Dedifferentiated amniotic fluid mesenchymal stem cell (primary cell): Measurements from ENCODE around the gene CCDC124.

Experiments
- DNase-seq: peaks from one replicate; pipeline ENCODE4 v3.0.0-alpha.2; 2016; ENCODE audit errors: extremely low spot score

CCDC124 gene

GRCh38 chr19:17936379-17936778, 3.6 kb downstream of the CCDC124 start:
- DNase-seq: no peak

DNA sequence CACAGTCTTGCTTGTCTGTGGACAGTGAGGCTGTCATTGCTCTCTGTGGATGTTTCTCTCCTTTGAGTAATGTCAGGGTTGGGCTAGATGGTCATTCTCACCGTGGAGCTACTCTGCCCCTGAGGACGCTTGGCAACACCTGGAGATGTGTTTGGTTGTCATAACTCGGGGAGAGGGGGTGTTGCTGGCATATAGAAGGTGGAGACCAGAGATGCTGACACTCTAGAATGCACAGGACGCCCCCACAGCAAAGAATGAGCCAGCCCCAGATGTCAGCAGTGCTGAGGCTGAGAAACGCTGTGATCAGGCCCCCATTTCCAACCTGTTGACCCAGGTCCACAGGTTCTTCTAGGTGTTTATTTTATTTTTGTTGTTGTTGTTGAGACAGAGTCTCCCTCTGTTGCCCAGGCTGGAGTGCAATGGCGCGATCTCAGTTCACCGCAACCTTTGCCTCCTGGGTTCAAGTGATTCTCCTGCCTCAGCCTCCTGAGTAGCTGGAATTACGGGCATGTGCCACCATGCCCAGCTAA, 4.6 kb downstream of the CCDC124 start:
- no peak for DNase-seq

GRCh38 chr19:17938092-17938845, 5.5 kb downstream of the CCDC124 start:
- peak; percentile 56 for DNase-seq

GRCh38 chr19:17942181-17942580, 9.4 kb downstream of the CCDC124 start:
- DNase-seq: no peak

DNA sequence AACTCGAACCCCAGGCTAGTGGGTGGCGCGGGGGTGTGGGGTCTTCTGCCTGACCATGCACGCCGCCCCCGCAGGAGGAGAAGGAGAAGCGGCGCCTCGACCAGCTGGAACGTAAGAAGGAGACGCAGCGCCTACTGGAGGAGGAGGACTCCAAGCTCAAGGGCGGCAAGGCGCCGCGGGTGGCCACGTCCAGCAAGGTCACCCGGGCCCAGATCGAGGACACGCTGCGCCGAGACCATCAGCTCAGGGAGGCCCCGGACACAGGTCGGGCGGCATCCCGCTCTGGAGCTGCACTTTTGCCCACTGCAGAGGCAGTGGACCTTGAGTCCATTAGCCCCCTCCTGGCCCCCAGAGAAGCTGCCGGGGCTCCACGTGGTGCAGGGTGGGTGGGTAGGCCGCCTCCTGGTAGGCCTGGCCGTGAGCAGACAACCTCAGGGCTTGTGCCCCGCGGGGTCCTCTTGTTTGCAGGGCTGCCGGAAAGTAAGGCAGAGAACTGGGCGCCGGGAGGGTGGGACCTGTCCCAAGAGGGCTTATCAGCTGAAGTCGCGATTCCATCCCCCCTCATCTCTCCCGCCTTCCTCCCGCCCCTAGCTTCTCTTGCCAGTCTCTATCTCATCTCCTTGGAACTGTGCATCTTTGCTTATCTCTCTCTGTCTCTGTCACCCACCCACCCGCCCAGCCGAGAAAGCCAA, 9.9 kb downstream of the CCDC124 start:
- DNase-seq: no peak

DNA sequence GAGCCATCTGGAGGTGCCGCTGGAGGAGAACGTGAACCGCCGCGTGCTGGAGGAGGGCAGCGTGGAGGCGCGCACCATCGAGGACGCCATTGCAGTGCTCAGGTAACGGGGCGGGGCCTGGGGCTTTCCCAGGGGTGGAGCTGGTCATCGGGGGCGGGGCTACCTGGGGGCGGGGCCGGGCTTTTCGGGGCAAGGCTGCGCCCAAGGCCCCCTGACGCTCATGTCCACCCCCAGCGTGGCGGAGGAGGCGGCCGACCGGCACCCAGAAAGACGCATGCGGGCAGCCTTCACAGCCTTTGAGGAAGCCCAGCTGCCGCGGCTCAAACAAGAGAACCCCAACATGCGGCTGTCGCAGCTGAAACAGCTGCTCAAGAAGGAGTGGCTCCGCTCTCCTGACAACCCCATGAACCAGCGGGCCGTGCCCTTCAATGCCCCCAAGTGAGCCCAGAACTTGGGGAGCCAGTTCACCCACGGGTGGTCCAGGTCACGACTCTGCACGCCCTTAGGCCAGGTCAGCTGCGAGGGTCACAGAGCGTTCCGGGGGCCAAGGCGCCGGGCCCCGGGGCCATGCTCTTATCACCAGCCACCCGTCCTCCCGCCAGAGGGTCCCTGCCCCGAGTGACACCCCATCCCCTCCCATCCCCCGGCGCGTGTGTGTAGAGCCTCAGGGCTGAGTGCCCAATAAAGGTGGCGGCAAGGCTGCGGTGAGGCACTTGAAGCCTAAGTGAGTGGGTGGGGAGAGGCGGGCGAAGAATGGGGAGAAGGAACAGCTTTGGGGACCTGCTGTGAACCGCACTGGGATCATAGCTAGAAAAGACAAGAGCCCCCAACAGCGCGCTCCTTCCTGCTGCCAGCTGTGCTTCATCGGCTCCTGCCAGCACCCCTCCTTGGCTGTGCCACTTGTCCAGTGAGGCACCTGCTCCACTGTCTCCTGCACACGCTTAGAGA, 10.7 kb downstream of the CCDC124 start:
- no peak for DNase-seq

DNA sequence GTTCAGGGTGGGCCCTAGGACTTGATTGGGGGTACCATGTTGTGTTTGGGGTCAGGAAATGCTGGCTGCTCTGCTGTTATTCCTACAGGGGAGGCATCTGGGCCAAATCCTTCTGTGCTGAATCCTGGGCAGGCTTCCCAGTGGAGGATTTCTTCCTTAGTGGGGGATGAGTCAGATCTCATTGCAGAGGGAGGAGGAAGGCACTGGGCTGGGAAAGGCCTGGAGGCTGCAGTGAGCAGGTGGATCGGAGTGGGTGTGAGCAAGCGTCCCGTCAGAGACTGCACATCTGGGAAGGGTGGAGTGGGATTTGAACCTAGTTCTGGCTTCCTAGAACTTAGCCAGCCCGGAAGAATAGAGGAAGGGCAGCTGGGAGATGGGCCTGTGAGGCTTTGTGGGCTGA, 11.5 kb downstream of the CCDC124 start:
- peak; percentile 37 for DNase-seq

DNA sequence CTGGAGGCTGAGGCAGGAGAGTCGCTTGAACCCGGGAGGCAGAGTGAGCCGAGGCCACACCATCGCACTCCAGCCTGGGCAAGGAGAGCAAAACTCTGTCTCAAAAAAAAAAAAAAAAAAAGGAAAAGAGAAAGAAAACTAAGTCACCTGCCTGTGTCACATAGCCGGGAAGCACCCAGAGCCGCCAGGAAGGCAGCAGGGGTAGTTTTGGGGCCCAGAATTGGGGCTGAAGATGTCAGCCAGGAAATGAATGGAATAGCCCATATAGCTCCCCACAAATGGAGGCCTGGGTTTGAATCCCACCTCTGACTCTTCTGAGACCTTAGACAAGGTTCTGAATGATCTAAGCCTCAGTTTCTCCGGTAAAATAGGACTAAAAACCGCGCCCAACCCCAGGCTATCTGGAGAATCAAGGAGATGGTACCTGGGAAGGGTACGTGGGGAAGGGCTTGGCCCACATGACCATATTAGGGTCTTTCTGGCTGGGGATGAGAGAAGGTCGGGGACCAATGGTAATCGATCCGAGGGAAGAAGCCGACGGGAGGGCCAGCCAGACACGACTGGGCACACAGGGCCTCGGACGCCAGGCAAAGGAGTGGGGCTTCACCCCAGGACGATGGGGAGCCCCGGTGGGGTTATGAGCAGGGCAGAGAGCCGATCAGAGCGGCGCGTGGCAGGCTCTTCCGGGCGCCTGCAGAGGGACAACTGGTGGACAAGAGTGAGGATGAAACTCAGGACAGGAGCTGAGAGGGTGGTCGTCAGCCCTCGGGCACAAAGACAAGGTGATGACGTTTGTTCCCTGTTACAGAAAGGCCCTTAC, 14.4 kb downstream of the CCDC124 start:
- DNase-seq: no peak

DNA sequence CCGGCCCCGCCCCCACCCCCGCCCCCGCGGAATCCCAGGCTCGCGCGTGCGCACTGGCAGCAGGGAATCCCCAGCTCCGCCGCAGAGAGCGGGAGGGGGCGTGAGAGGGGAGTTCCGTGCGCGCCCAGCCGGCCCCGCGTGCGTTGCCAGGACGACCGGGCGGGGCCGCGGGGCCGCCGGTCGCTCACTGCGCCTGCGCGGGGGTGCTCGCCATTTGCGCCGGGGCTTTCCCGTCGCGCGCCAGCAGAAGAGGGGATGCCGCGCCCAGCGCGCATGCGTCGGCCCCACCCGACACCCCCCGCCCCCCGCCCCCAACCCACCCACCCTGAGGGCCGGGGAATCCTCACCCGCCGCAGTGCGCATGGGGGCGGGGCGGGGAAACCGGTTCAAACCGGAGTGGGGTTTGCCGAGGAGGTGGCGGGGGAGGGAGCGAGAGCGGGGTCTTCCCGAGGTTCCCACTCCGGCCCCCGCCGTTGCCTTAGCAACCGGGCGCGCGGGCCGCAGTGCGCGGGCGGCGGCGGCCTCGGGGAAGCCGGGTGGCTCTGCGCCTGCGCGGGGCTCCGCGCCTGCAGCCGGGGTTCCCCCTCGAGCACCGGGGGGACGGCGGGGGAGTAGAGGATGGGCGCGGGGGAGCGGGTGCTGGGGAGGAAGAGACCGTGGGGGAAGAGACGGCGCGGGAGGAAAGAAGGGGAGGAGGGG, 15.1 kb downstream of the CCDC124 start:
- DNase-seq: peak; percentile 91

DNA sequence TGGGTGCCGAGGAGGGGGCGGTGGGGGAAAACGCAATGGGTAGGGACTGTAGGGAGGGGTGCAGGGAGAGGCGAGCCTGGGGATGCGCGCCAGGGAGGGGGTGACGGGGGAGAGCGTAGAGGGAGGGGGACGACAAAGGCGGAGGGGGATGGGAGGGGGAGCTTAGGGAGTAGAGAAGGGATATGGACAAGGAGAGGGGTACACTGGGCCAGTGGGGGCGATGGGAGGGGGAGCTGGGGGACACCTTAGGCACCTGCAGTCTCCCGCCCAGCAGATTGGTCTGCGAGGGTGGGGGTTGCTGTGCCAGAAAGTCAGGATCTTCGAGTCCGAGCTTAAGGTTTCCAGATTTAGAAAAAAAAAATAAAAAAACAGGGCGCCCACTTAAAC, 15.7 kb downstream of the CCDC124 start:
- no peak for DNase-seq

- DNase-seq: no peak
These were observed 16.4 kb downstream of the CCDC124 start for GRCh38 chr19:17948931-17949930.

- DNase-seq: no peak
These were observed 17.1 kb downstream of the CCDC124 start for GRCh38 chr19:17949956-17950309.

DNA sequence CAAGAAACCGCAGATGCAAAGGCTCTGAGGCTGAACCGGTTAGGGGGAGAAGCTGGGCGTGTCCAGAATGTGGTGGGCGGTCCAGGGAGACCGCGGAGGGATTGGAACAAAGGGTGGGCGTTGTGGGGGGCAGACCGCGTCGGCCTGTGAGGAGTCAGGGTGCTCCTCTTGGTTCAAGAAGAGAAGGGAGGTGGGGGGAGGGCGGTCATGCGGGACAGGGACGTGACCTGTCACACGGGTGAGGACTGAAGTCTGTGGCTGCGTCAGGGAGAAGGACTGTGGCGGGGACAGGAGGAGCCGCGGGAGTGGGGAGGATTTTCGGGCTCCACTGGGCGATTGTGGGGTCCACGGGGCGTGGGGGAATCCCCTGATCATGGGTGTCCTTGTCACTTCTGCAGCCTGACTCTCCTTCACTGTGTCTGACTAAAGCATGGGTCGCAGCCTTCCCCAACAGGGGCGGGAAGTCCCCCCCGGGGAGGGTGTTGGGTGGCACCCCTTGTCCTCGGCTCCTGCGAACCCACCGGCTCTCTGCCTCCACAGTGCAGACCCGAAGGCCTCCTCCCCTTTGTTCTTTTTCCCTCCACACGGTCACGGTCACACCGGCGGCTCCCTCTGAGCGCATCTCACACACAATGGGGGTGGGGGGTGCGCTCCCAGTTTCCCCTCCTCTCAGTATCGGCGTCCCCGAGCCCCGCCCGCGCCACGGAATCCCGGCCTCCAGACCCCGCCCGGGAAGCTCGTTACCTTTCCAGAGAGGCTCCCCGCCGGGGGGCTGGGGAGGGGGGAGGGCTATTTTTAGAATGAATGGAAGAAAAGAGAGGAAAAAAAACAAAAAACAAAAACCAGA, 17.7 kb downstream of the CCDC124 start:
- no peak for DNase-seq

GRCh38 chr19:17951157-17951989, 18.6 kb downstream of the CCDC124 start:
- no peak for DNase-seq

DNA sequence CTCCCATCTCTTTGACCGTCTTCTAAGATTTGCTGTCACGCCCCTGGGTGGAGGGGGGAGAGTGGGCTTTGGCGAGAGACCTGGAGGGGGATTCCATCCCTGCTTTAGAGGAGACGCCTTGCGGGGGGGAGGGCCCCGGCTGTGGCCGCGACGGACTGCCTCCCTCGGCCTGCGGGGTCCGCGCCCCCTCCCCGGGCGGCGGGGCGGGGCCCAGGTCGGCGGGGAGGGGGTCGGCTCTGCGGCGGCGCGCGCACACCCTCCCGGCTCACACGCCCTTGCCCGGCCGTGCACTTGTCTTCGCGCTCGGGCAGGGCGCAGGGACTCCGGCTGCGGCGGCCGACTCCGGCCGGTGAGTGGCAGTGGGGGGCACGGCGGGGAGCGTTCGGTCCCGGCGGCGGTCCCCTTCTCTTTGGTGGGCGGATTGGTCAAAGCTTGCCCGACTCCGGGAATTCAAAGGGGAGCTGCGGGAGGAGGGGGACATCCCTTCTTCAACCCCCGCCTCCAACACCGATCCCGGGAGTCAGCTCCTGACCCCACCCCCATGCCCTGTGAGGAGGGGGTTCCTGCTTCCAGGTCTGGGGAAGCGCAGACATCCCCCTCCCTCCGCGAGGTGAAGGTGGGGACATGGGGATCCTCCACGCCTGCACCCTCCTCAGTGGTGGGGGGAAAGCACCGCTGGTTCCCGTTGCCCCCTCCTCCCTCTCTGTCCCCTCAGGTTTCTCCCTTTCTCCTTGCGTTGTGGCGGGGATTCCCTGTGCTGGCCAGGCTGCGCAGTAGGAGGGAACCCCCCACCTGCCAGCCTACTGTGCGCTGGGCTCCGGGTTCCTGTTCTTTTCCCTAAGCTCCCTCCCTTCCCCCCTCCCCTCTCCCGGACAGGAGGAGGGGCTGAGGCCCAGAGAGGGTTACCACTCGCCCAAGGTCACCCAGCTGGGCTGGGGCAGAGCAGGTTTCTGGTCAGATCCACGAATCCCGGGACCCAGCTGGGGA, 19.5 kb downstream of the CCDC124 start:
- DNase-seq: no peak

DNA sequence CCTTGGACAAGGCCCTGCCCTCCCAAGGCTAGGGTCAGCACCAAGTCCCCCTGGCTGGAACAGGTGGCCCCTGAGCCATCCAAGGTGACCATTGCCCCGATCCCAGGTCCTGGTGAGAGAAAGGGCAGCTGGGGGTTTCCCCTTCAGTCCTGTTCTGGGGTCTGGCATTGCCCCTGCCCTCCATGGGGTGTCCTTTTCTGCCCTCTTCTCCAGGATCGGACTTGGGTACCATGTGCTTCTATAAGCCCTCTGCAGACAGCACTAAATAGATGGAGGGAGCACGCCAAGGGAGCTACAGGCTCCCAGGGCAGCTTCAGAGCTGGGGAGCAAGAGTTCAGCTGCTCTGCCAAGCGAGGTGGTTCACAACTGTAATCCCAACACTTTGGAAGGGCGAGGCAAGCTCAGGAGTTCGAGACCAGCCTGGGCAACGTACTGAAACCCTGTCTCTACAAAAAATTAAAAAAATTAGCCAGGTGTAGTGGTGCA, 20.5 kb downstream of the CCDC124 start:
- DNase-seq: no peak
